Astrocyte (in vitro differentiated cells and primary cell): ENCODE measurements around the gene CUL7.

Experiments used
- EZH2 ChIP-seq: IDR thresholded peaks from 2 replicates; pipeline ENCODE4 v1.6.1; 2012; ENCODE audit warnings: mild to moderate bottlenecking, low read length, inconsistent platforms; ENCODE audit not compliant: insufficient read depth
- TF ChIP-seq, protein P1 (sequence below): IDR thresholded peaks from 2 replicates; pipeline ENCODE4 v1.5.1; 2011; ENCODE audit warnings: low read depth, mild to moderate bottlenecking, inconsistent platforms, low read length, moderate library complexity; ENCODE audit not compliant: insufficient read depth

DNA sequence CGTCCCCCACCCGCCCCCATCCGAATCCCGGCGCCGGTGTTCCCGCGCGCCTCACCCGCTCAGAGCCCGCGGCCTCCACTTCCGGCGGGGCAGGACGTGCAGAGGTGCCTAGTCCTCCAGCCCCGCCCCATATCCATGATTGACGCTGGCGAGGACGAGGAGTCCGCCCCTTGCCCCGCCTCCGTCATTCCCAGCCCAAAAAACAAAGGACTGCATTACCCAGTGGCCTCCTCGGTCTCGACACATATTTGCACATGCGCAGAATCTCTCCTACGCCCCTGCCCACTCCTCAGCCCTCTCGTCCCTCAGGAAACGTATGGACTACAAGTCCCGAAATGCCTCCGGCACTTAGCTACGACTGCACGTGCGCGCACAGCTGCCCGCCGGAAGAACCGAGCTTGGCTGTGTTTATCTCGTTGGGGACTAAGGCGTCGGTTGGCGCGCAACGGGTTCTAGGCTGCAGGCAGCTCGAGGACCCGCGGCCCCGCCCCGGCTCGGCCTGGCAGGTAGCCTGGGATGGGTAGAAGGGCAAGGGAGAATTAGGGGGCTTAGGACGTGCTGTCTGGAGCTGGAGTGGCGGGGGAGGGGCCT lies 39.7 kb downstream of the CUL7 start, which contains the start of the genes KLHDC3 and MEA1:
- TF ChIP-seq, protein P1, sequence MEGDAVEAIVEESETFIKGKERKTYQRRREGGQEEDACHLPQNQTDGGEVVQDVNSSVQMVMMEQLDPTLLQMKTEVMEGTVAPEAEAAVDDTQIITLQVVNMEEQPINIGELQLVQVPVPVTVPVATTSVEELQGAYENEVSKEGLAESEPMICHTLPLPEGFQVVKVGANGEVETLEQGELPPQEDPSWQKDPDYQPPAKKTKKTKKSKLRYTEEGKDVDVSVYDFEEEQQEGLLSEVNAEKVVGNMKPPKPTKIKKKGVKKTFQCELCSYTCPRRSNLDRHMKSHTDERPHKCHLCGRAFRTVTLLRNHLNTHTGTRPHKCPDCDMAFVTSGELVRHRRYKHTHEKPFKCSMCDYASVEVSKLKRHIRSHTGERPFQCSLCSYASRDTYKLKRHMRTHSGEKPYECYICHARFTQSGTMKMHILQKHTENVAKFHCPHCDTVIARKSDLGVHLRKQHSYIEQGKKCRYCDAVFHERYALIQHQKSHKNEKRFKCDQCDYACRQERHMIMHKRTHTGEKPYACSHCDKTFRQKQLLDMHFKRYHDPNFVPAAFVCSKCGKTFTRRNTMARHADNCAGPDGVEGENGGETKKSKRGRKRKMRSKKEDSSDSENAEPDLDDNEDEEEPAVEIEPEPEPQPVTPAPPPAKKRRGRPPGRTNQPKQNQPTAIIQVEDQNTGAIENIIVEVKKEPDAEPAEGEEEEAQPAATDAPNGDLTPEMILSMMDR, result no peak
- TF ChIP-seq EZH2, result no peak
